Tibial artery (tissue), 4 donors: ENCODE measurements around the gene DHRSX.
A peak's percentile ranks its signal among the peaks of the same experiment; 100 is the strongest.
"Not testable (repeated sequence)": the region's sequence is repeated elsewhere in the genome, so short reads cannot be mapped to it uniquely, and the experiment has no call there.

Source experiments
- DNase-seq, 2 donors: peaks; one replicate each; pipeline ENCODE4 v3.0.0-alpha.2; 2019
- H3K27ac ChIP-seq, 2 donors: fragments of 200-600 bp; sonication (generic) in 1 of 2; 1 replicate in 1 of 2; 2 replicates in 1 of 2; pipeline ENCODE4 v1.5.1; 2018 to 2019; ENCODE audit warnings: mild to moderate bottlenecking in 1 of 2
- H3K27me3 ChIP-seq, 2 donors: fragments of 200-600 bp; sonication (generic) in 1 of 2; one replicate each; pipeline versions ENCODE4 v1.5.1 to v1.6.0; 2016 to 2019
- H3K36me3 ChIP-seq, 3 donors: fragments of 200-600 bp; sonication (generic) in 2 of 3; one replicate each; pipeline ENCODE4 v1.5.1; 2016 to 2019; ENCODE audit warnings: mild to moderate bottlenecking in 2 of 3
- H3K4me1 ChIP-seq, 4 donors: fragments of 200-600 bp; sonication (generic) in 2 of 4; 1 replicate in 3 of 4; 2 replicates in 1 of 4; pipeline ENCODE4 v1.5.1; 2016 to 2019
- H3K4me3 ChIP-seq, 2 donors: fragments of 200-600 bp; sonication (generic) in 1 of 2; 1 replicate in 1 of 2; 2 replicates in 1 of 2; pipeline ENCODE4 v1.5.1; 2018 to 2019; ENCODE audit warnings: mild to moderate bottlenecking in 2 of 2
- H3K9me3 ChIP-seq, 3 donors: fragments of 200-600 bp; sonication (generic) in 1 of 3; one replicate each; pipeline ENCODE4 v1.5.1; 2016 to 2019
- intact Hi-C: fragments of 100-400 bp; cut with DNase I; formaldehyde crosslinking; loops from one replicate; pipeline ENCODE4 v1.15.0; 2023; ENCODE audit warnings: low total_unique reads
- TF ChIP-seq, protein P1 (sequence below), 2 experiments: fragments of 200-600 bp in 1 of 2; fragments of 450-650 bp in 1 of 2; IDR thresholded peaks; one replicate each; pipeline ENCODE4 v1.5.1; 2017 to 2019; ENCODE audit warnings: antibody characterized with exemption in 2 of 2, mild to moderate bottlenecking in 1 of 2, moderate library complexity in 1 of 2

Gene DHRSX

DNA sequence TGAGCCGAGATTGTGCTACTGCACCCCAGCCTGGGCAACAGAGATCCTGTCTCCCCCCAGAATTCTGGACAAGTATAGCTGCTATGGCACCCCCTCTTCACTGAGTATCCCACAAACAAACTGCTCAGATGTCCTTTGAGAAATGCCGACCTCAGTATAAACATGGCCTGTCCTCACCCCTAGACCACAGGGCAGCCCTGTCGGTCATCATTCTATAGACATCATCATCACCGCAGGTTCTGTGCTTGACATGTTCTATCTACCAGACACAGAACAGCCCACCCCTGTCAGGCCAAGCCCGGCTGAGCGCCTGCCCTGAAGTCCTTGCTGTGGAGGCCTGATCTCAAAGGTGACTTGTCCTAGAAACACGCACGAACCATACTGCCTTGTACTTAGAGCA lies 232.9 kb downstream of the DHRSX start:
- TF ChIP-seq, protein P1, sequence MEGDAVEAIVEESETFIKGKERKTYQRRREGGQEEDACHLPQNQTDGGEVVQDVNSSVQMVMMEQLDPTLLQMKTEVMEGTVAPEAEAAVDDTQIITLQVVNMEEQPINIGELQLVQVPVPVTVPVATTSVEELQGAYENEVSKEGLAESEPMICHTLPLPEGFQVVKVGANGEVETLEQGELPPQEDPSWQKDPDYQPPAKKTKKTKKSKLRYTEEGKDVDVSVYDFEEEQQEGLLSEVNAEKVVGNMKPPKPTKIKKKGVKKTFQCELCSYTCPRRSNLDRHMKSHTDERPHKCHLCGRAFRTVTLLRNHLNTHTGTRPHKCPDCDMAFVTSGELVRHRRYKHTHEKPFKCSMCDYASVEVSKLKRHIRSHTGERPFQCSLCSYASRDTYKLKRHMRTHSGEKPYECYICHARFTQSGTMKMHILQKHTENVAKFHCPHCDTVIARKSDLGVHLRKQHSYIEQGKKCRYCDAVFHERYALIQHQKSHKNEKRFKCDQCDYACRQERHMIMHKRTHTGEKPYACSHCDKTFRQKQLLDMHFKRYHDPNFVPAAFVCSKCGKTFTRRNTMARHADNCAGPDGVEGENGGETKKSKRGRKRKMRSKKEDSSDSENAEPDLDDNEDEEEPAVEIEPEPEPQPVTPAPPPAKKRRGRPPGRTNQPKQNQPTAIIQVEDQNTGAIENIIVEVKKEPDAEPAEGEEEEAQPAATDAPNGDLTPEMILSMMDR (IDR thresholded peaks at IDR 0.05) = no peak
- intact Hi-C loops = no loop called here

DNA sequence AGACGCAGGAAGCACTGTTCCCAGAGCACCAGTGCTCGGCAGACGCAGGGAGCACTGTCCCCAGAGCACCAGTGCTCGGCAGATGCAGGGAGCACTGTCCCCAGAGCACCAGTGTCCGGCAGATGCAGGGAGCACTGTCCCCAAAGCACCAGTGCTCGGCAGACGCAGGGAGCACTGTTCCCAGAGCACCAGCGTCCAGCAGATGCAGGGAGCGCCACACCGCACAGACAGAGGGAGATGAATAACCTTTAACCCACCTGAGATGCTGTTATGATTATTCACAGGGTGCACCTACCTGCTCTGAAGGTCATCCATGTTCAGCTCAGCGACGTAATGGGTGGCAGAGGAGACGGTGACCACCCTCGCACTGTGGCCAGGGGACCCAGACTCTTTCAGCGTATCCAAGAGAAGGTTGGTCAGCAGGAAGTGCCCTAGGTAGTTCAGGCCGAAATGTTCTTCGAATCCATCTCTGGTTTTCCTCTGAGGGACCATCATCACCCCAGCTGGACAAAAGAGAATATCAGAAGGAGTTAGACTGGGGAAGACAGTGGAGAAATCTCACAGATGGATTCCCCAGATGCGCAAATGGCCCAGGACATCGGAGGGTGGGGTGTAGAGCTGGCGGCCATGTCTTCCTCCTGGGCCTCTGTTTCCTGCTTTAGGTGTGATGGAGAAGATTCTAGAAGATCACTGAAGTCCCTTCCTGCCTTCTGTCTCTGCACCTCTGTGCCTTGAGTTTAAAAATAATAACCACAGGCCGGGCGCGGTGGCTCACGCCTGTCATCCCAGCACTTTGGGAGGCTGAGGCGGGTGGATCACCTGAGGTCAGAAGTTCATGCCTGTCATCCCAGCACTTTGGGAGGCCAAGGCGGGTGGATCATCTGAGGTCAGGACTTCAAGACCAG lies 234.1 kb downstream of the DHRSX start:
- H3K36me3 ChIP-seq = peaks cover 12 to 28% (median 19%) of the 10 kb centered on the region in 3 donors
- no peaks in the 10 kb centered on the region for H3K9me3 ChIP-seq
- no peak overlapping the region for H3K4me3 ChIP-seq
- no peak overlapping the region for H3K27ac ChIP-seq
- no peaks in the 10 kb centered on the region for H3K27me3 ChIP-seq
- intact Hi-C loops = no loop called here
- TF ChIP-seq, protein P1 (IDR thresholded peaks at IDR 0.05) = no peak
- peak in 1 of 2 donors; percentile 37 for DNase-seq
- no peaks in the 10 kb centered on the region for H3K4me1 ChIP-seq

More for the DNA sequence above, 232.9 kb downstream of the DHRSX start:
- Histone ChIP-seq H3K27me3 (no peaks in the 10 kb centered on the region), H3K36me3 (peaks cover 12 to 28% (median 19%) of the 10 kb centered on the region in 3 donors), H3K4me3 (no peak overlapping the region), H3K9me3 (no peaks in the 10 kb centered on the region), H3K27ac (no peak overlapping the region), H3K4me1 (no peaks in the 10 kb centered on the region)
- DNase-seq = no peak

DNA sequence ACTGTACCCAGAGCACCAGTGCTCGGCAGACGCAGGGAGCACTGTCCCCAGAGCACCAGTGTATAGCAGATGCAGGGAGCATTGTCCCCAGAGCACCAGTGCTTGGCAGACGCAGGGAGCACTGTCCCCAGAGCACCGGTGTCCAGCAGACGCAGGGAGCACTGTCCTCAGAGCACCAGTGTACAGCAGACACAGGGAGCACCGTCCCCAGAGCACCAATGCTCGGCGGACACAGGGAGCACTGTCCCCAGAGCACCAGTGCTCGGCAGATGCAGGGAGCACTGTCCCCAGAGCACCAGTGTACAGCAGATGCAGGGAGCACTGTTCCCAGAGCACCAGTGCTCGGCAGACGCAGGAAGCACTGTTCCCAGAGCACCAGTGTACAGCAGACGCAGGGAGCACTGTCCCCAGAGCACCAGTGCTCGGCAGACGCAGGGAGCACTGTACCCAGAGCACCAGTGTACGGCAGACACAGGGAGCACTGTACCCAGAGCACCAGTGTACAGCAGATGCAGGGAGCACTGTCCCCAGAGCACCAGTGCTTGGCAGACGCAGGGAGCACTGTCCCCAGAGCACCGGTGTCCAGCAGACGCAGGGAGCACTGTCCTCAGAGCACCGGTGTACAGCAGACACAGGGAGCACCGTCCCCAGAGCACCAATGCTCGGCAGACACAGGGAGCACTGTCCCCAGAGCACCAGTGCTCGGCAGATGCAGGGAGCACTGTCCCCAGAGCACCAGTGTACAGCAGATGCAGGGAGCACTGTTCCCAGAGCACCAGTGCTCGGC lies 234.9 kb downstream of the DHRSX start:
- DNase-seq = peak in 1 of 2 donors; percentile 23
- H3K27me3 ChIP-seq, H3K9me3 ChIP-seq, H3K4me3 ChIP-seq, intact Hi-C loops, H3K4me1 ChIP-seq, H3K27ac ChIP-seq: not testable (repeated sequence)
- peaks cover 12 to 28% (median 19%) of the 10 kb centered on the region in 3 donors for H3K36me3 ChIP-seq

DNA sequence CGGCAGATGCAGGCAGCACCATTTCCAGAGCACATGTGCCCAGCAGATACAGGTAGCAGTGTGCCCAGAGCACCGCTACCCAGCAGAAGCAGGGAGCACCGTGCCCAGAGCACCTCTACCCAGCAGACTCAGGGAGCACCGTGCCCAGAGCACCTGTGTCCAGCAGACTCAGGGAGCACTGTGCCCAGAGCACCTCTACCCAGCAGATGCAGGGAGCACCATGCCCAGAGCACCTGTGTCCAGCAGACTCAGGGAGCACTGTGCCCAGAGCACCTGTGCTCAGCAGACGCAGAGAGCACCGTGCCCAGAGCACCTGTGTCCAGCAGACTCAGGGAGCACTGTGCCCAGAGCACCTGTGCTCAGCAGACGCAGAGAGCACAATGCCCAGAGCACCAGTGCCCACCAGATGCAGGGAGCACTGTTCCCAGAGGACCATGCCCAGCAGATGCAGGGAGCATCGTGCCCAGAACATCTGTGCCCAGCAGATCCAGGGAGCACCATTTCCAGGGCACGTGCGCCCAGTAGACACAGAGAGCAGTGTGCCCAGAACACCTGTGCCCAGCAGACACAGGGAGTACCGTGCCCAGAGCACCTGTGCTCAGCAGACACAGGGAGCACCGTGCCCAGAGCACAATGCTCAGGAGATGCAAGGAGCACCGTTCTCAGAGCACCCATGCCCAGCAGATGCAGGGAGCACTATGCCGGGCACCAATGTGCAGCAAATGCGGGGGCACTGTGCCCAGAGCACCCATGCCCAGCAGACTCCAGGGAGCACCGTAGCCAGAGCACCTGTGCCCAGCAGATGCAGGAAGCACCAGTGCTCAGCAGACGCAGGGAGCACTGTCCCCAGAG lies 236.4 kb downstream of the DHRSX start:
- no peaks in the 10 kb centered on the region for H3K4me1 ChIP-seq
- TF ChIP-seq, protein P1 (IDR thresholded peaks at IDR 0.05) = no peak
- H3K4me3 ChIP-seq = no peak overlapping the region
- peak in 1 of 2 donors; percentile 37 for DNase-seq
- intact Hi-C loops = no loop called here
- no peaks in the 10 kb centered on the region for H3K9me3 ChIP-seq
- no peaks in the 10 kb centered on the region for H3K27me3 ChIP-seq
- peaks cover 12 to 28% (median 19%) of the 10 kb centered on the region in 3 donors for H3K36me3 ChIP-seq
- H3K27ac ChIP-seq = no peak overlapping the region

DNA sequence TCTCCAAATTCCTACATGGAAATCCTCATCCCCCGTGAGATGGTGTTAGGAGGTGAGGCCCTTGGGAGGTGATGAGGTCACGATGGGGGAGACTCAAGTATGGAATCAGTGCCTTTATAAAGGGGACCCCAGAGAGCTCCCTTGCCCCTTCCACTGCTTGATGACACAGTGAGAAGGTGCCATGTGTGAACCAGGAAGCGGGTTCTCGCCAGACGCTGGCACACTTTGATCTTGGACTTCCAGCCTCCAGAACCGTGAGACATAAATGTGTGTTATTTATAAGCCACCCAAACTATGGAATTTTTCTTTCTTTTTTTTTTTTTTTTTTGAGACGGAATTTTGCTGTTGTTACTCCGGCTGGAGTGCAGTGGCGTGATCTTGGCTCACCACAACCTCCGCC lies 237.6 kb downstream of the DHRSX start:
- H3K27ac ChIP-seq = no peak overlapping the region
- no peaks in the 10 kb centered on the region for H3K27me3 ChIP-seq
- TF ChIP-seq, protein P1 (IDR thresholded peaks at IDR 0.05) = no peak
- DNase-seq = peak in 1 of 2 donors; percentile 3
- H3K36me3 ChIP-seq = peaks cover 12 to 28% (median 19%) of the 10 kb centered on the region in 3 donors
- no peak overlapping the region for H3K4me3 ChIP-seq
- intact Hi-C loops = no loop called here
- no peaks in the 10 kb centered on the region for H3K9me3 ChIP-seq
- no peaks in the 10 kb centered on the region for H3K4me1 ChIP-seq
